Measurements from ENCODE around the gene PGBD1.
A peak's percentile ranks its signal among the peaks of the same experiment; 100 is the strongest.

PGBD1 gene

DNA sequence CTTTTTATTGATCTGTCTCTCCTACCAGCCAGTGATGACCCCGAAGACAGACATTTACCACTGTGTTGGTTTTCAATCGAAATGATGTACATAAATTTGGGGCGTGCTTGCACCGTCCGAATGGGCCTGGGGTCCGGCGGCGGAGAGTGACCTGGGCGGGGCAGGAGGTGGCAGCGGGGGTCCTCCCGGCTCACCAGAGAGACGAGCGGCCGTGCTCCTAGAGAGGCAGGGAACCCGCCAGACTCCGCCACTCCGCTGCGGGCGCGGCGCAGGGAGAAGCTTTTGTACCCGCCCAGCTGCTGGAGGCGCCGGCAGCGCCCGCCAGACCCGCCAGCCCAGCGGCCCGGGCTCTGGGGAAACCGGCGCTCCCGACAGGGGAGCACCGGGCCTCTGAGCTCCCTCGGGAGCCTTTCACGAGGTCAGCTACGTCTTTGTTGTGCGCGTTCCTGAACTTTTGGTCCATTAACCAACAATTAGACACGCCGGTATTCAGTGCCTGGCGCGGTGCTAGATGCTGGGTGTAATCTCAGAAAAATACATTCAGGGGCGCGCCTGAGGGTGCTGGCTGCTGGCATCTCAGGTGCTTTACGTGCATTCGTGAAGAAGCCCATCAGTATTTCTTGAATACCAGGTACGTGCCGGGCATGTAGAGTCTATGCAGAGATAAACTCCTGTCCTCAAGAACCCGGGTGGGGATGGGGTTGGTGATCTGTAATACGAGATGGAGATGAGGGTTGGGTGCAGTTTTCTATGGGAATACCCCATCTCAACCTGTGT is at the start of gene PGBD1:
TSS of gene PGBD1 (plus strand) at position 285 of the 777 bp plus-strand sequence. CDS start 2,242 bp downstream, outside the sequence.
- peak; percentile 83 for DNase-seq

DNA sequence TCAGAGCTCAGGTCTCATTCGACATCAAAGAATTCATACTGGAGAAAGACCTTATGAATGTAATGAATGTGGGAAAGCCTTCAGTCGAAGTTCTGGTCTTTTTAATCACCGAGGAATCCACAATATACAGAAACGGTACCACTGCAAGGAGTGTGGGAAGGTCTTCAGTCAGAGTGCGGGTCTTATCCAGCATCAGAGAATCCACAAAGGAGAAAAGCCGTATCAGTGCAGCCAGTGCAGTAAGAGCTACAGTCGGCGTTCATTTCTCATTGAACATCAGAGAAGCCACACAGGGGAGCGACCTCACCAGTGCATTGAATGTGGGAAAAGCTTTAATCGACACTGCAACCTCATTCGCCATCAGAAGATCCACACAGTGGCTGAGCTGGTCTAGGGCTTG is 48.6 kb upstream of the PGBD1 start:
- no peak for DNase-seq

GRCh38 chr6:28235912-28236452 is 45.4 kb upstream of the PGBD1 start:
- no peak for DNase-seq

DNA sequence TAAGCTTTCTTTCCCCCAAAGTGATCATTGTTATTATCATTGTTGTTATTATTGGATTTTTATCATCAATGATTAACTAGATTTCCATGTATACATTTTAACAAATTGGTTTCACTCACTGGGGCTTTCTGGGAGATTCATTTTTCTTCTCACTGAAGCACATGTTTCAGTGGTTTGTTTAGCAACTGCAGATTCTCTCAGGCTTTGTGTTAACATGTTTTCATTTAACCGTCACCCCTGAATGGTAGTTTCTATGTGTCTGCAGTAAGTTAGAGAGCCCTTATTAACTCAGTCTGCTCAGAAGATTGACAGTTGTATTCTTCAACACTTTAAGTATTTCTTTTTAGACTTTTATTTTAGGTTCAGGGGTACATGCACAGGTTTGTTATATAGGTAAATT is 41.7 kb upstream of the PGBD1 start:
- no peak for DNase-seq

- no peak for DNase-seq
Measured at GRCh38 chr6:28240471-28240870, 40.9 kb upstream of the PGBD1 start.

GRCh38 chr6:28243946-28244345 is 37.4 kb upstream of the PGBD1 start:
- DNase-seq: no peak

DNA sequence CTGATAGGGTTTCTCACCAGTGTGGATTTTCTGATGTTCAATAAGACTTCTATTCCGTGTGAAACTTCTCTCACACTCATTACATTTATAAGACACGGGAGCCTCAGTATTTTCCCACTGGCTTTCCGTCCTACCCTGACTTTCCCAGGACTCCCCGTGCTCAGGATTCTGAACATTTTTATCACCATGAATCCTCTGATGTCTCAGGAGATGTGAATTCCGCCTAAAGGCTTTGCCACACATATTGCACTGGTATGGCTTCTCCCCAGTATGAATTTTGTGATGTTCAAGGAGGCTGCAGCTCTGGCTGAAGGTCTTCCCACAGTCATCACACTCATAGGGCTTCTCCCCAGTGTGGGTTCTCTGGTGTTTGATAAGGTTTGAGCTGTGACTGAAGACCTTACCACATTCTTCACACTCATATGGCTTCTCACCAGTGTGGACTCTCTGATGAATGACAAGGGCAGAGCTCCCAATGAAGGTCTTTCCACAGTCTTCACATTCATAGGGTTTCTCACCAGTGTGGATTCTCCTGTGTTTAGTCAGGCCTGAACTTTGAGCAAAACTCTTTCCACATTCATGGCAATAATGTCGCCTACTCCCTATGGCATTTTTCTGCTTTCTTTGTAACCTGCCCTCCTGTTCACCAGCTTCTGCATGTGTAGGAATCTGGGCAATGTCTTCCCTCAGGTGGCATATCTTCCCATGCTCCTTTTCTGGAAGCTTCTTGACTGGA is 36.0 kb upstream of the PGBD1 start:
- DNase-seq: no peak

- no peak for DNase-seq
Measured at GRCh38 chr6:28248916-28249315, 32.5 kb upstream of the PGBD1 start.

DNA sequence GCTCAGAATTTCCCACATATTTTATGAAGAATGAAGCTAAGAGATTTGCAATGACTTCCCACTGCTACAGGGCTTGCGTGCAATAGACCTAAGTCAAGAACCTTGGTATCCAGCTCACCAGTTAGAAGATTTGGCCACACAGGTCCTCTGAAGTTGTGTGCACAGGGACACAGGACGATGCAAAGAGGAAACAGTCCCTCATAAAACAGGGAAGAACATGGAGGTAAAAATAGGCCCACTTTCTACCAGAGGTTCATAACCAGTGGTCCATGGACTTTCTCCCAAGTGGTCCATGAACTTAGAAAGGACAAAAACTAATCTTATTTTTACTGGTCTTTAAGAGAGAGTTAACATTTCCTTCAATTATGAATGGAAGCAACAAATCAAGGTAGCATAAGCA is 30.6 kb upstream of the PGBD1 start:
- DNase-seq: no peak

DNA sequence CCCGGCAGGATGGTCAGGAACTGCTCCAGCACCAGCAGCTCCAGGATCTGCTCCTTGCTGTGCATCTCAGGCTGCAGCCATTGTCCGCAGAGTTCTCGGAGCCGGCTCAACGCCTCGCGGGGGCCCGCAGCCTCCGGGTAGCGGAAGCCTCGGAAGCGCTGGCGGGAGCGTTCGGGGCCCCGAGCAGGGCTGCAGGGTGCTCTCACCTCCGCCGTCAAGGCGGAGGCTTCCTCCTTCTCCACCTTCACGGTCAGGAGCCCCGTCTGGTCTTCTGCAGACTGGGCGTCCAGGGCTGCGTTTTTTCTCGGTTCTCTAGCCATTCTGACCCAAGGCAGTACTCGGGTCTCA is 29.7 kb upstream of the PGBD1 start:
- DNase-seq: no peak

GRCh38 chr6:28252009-28252975 is 29.1 kb upstream of the PGBD1 start, which contains the start of gene ZKSCAN4:
Gene ZKSCAN4 (minus strand): TSS chr6:28252269. CDS start chr6:28251980, 289 bp downstream.
- DNase-seq: peak; percentile 85

DNA sequence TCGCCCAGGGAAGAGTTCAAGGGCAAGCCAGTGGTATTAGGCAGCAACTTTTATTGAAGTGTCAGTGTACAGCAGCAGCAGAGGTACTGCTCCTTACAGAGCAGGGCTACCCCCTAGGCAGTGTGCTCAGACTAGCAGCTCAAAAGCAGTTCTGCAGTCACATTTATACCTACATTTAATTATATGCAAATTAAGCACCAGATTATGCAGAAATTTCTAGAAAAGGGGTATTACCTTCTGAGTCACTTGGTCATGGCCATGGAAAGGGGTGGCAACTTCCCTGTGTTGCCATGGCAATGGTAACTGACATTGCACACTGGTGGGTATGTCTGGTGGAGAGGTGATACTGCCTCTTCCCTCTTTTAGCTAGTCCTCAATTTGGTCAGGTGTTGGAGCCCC is 27.3 kb upstream of the PGBD1 start:
- DNase-seq: no peak

DNA sequence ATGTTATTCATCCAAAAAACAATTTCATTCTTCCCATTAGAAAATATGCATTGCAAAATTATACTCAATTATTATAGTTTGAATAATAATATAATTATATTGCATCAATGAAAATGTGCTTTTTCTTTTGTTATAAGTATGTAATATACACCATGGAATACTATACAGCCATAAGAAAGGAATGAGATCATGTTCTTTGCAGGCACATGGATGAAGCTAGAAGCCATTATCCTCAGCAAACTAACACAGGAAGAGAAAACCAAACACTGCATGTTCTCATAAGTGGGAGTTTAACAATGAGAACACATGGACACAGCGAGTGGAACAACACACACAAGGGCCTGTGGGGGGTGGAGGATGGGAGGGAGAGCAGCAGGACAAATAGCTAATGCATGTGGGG is 24.3 kb upstream of the PGBD1 start:
- no peak for DNase-seq

GRCh38 chr6:28258877-28259777 is 22.2 kb upstream of the PGBD1 start, which contains the start of gene NKAPL:
Gene NKAPL (plus strand): TSS chr6:28259297. CDS start chr6:28259372, 75 bp downstream.
- DNase-seq: peak; percentile 83

DNA sequence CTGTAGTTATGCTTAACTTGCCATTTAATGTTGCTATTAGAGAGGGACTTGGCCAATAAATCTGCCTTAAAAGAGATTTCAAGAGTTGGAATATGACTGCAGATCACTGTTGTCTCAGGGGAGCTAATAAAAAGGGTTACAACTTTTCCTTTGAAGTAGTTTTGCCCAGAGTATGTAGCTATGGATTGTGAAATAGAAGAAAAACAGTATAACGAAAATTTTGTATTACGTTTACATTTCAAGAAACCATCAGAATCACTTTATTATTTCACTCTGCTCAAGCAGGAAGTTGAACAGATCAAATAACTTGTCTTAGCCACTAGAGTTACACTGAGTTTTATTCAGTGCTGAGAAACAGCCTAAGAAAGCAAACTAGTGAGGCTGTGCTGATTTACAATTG is 17.4 kb upstream of the PGBD1 start:
- no peak for DNase-seq

GRCh38 chr6:28264834-28265401 is 16.5 kb upstream of the PGBD1 start:
- no peak for DNase-seq

DNA sequence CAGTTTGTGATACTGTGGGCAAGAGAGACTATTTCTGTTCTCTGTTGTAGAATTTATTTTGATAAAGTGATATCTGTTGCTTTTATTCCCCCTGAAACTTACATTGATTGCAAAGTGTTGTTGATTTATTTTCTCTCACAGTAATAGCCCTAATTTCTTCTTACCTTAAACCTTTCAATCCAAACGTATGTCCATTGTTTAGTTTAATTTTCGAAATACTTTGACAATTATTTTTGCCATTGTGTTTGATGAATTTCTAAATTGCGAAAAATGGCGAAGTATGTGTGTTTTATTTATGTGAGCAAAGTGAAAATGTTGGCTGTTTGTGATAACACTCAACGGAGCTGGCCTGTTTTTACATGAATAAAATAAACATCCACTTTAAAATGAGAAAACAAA is 14.8 kb upstream of the PGBD1 start:
- no peak for DNase-seq

GRCh38 chr6:28266962-28267694 is 14.2 kb upstream of the PGBD1 start, which contains the start of gene ZSCAN26:
Gene ZSCAN26 (plus strand): TSS chr6:28267143. CDS start chr6:28271920, 4,777 bp downstream.
- DNase-seq: peak; percentile 93

GRCh38 chr6:28267695-28268059 is 13.7 kb upstream of the PGBD1 start:
- no peak for DNase-seq

GRCh38 chr6:28269492-28269891 is 11.9 kb upstream of the PGBD1 start:
- no peak for DNase-seq
